Measurements from ENCODE around the gene GRIN2D. TPM values are rescaled to one million over a fixed set of nuclear protein-coding genes. Genes with fewer than 3 reads are reported as not detected.
A peak's percentile ranks its signal among the peaks of the same experiment; 100 is the strongest.

The GRIN2D gene
- total RNA-seq, 2 donors from 2014 or later, result 0.68 TPM; not detected in 1

DNA sequence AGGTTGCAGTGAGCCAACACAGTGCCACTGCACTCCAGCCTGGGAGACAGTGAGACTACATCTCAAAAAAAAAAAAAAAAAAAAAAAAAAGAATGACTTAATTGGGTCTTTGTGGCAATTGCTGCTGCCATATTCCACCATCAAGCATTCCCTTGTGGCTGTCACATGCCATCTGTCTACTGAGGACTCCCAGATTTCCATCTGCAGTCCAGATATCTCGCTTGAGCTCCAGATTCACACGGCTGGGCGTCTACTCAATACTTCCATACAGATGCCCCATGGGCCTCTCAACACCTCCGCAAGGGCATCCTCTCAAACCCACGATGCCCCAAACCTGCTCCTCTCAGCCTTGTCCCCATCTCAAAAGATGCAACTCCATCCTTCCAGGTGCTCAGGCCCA, 42.6 kb upstream of the GRIN2D start:
- Histone ChIP-seq H3K9me3 (no peaks in the 10 kb centered on the region), H3K27ac (no peak overlapping the region), H3K36me3 (no peaks in the 10 kb centered on the region), H3K4me3 (no peak overlapping the region), H3K4me1 (ENCODE audit: control insufficient read depth in 1 of 2, low read depth in 2 of 2) (no peaks in the 10 kb centered on the region), H3K27me3 (replicated peaks; ENCODE audit: insufficient read depth) (no peaks in the 10 kb centered on the region)
- no peak for DNase-seq (ENCODE audit: low spot score)
- TF ChIP-seq, protein P1, sequence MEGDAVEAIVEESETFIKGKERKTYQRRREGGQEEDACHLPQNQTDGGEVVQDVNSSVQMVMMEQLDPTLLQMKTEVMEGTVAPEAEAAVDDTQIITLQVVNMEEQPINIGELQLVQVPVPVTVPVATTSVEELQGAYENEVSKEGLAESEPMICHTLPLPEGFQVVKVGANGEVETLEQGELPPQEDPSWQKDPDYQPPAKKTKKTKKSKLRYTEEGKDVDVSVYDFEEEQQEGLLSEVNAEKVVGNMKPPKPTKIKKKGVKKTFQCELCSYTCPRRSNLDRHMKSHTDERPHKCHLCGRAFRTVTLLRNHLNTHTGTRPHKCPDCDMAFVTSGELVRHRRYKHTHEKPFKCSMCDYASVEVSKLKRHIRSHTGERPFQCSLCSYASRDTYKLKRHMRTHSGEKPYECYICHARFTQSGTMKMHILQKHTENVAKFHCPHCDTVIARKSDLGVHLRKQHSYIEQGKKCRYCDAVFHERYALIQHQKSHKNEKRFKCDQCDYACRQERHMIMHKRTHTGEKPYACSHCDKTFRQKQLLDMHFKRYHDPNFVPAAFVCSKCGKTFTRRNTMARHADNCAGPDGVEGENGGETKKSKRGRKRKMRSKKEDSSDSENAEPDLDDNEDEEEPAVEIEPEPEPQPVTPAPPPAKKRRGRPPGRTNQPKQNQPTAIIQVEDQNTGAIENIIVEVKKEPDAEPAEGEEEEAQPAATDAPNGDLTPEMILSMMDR (IDR thresholded peaks at IDR 0.05), result no peak
- no peak for ATAC-seq (ENCODE audit: insufficient number of reproducible peaks, low FRiP score, low read depth)

DNA sequence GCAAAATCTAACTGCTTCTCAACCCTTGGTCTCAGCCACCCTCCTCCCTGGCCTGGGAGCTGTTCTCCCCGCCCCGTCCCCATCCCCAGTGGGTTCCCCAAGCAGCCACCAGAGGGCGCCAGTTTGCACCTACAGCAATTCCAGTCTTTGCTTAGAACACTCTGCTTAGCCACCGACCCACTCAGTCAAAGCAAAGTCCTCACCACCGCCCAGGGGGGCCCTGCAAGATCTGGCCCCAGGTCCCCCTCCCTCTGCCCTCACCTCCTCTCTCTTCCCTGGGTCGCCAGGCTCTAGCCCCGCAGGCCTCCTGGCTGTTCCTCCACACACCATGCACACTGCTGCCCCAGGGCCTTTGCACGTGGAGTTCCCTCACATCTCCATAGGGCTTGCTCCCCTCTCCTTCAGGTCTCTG, 42.1 kb upstream of the GRIN2D start:
- no peaks in the 10 kb centered on the region for H3K4me1 ChIP-seq (ENCODE audit: control insufficient read depth in 1 of 2, low read depth in 2 of 2)
- H3K4me3 ChIP-seq, result no peak overlapping the region
- ATAC-seq (ENCODE audit: insufficient number of reproducible peaks, low FRiP score, low read depth) (no peak), DNase-seq (ENCODE audit: low spot score) (no peak)
- TF ChIP-seq, protein P1 (IDR thresholded peaks at IDR 0.05), result peak; percentile 71
- H3K27me3 ChIP-seq (replicated peaks; ENCODE audit: insufficient read depth), result no peaks in the 10 kb centered on the region
- H3K27ac ChIP-seq, result no peak overlapping the region
- H3K9me3 ChIP-seq, result no peaks in the 10 kb centered on the region
- no peaks in the 10 kb centered on the region for H3K36me3 ChIP-seq

DNA sequence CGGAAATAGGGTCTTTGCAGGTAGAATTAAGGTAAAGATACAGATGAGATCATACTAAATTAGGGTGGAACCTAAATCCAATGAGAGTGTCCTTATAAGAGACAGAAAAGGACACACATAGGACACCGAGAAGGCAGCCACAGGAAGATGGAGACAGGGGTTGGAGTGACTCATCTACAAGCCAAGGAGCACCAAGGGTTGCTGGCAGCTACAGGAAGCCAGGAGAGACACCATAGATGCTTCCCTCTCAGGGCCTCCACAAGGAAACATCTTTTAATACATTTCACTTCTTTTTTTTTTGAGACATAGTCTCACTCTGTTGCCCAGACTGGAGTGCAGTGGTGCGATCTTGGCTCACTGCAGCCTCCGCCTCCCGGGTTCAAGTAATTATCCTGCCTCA, 39.8 kb upstream of the GRIN2D start:
- no peak overlapping the region for H3K4me3 ChIP-seq
- no peaks in the 10 kb centered on the region for H3K9me3 ChIP-seq
- no peaks in the 10 kb centered on the region for H3K4me1 ChIP-seq (ENCODE audit: control insufficient read depth in 1 of 2, low read depth in 2 of 2)
- DNase-seq (ENCODE audit: low spot score) (no peak), ATAC-seq (ENCODE audit: insufficient number of reproducible peaks, low FRiP score, low read depth) (no peak)
- TF ChIP-seq, protein P1 (IDR thresholded peaks at IDR 0.05), result no peak
- H3K27me3 ChIP-seq (replicated peaks; ENCODE audit: insufficient read depth), result no peaks in the 10 kb centered on the region
- H3K27ac ChIP-seq, result no peak overlapping the region
- no peaks in the 10 kb centered on the region for H3K36me3 ChIP-seq

DNA sequence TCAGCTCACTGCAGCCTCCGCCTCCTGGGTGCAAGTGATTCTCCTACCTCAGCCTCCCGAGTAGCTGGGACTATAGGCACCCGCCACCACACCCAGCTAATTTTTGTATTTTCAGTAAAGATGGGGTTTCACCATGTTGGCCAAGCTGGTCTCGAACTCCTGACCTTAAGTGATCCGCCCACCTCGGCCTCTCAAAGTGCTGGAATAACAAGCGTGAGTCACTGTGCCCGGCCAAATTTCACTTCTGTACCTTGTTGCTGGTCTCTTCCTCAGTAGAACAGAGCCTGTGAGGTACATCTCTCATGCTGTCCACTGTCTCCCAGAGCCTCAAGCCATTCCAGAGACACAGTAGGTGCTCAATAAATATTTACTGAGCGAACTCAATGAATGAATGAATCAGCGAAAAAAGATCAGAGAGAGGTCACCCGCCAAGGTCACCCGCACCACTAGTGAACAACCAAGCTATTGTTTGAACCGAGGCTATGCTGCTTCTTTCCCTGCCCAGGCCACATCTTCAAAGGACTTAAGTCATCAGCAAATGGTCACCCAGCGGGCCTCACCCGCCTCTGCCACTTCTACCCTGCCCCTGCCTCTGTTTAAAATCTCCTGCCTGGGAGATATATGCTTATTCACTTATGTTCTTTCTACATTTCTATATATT, 39.0 kb upstream of the GRIN2D start:
- DNase-seq (ENCODE audit: low spot score) (no peak), ATAC-seq (ENCODE audit: insufficient number of reproducible peaks, low FRiP score, low read depth) (no peak)
- Histone ChIP-seq H3K36me3 (no peaks in the 10 kb centered on the region), H3K4me3 (no peak overlapping the region), H3K4me1 (ENCODE audit: control insufficient read depth in 1 of 2, low read depth in 2 of 2) (no peaks in the 10 kb centered on the region), H3K27me3 (replicated peaks; ENCODE audit: insufficient read depth) (no peaks in the 10 kb centered on the region), H3K9me3 (no peaks in the 10 kb centered on the region), H3K27ac (no peak overlapping the region)
- TF ChIP-seq, protein P1 (IDR thresholded peaks at IDR 0.05), result no peak

DNA sequence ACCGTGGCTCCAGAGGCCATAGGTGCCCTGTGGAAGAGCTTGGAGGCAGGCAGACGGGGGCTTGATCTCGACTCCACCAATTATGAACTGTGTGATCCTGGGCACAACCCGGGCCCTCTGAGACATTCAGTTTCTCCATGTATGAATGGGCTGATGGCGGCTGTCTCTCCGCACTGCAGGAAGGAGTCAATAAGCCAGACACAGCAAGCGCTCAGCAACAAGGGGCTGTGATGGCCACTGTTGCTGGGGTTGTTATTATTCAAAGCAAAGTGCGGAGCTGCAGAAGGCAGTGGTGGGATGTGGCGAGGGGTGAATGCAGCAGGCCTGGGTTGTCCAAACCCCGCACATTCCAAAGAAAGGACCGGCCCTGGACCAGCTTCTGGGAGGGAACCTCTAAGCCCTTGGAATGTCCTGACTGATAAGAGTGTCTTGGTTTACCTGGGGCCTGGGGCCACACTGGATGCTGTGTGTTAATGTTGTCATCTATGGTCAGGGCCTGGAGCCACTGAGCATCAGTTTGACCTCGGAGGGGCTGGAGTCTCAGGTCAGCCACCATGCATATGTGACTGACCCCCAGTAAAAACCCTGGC, 38.0 kb upstream of the GRIN2D start:
- no peaks in the 10 kb centered on the region for H3K9me3 ChIP-seq
- no peak overlapping the region for H3K4me3 ChIP-seq
- ATAC-seq (ENCODE audit: insufficient number of reproducible peaks, low FRiP score, low read depth), result no peak
- H3K36me3 ChIP-seq, result no peaks in the 10 kb centered on the region
- no peak for DNase-seq (ENCODE audit: low spot score)
- H3K27ac ChIP-seq, result no peak overlapping the region
- TF ChIP-seq, protein P1 (IDR thresholded peaks at IDR 0.05), result no peak
- H3K27me3 ChIP-seq (replicated peaks; ENCODE audit: insufficient read depth), result no peaks in the 10 kb centered on the region
- H3K4me1 ChIP-seq (ENCODE audit: control insufficient read depth in 1 of 2, low read depth in 2 of 2), result no peaks in the 10 kb centered on the region

Data from thoracic aorta (tissue), 2 donors.